Forelimb muscle (tissue), 1 donor: ENCODE results near the gene ADAMTS19. TPM values are rescaled to one million over a fixed set of nuclear protein-coding genes. Genes with fewer than 3 reads are reported as not detected.
"Not testable (repeated sequence)": the region's sequence is repeated elsewhere in the genome, so short reads cannot be mapped to it uniquely, and the experiment has no call there.

Experiments used
- DNase-seq: peaks from one replicate; pipeline ENCODE4 v3.0.0-alpha.2; 2013; ENCODE audit warnings: low read depth
- polyA plus RNA-seq: library from polyadenylated mRNA; unstranded; fragments of 120-200 nt; gene quantifications from one replicate; pipeline ENCODE4 v1.2.1, GENCODE V29; 2013; ENCODE audit not compliant: insufficient read length

ADAMTS19 gene
- polyA plus RNA-seq, 1 donor = 18.4 TPM

GRCh38 chr5:129584496-129584895 lies 124.4 kb downstream of the ADAMTS19 start:
- DNase-seq = not testable (repeated sequence)

GRCh38 chr5:129591508-129592160 lies 131.5 kb downstream of the ADAMTS19 start:
- DNase-seq = no peak

- no peak for DNase-seq
These were observed 133.4 kb downstream of the ADAMTS19 start for GRCh38 chr5:129593525-129593924.

- DNase-seq = peak; percentile 22
These were observed 141.5 kb downstream of the ADAMTS19 start for GRCh38 chr5:129601576-129601975.

- DNase-seq = no peak
These were observed 148.3 kb downstream of the ADAMTS19 start for GRCh38 chr5:129608350-129608749.

GRCh38 chr5:129609710-129610109 lies 149.6 kb downstream of the ADAMTS19 start:
- DNase-seq = no peak

GRCh38 chr5:129616517-129616916 lies 156.4 kb downstream of the ADAMTS19 start:
- peak; percentile 40 for DNase-seq

- no peak for DNase-seq
These were observed 157.1 kb downstream of the ADAMTS19 start for GRCh38 chr5:129617206-129617605.

GRCh38 chr5:129619782-129620181 lies 159.7 kb downstream of the ADAMTS19 start:
- no peak for DNase-seq

GRCh38 chr5:129622531-129622930 lies 162.4 kb downstream of the ADAMTS19 start:
- DNase-seq = no peak

- no peak for DNase-seq
These were observed 169.5 kb downstream of the ADAMTS19 start for GRCh38 chr5:129629575-129629974.

GRCh38 chr5:129630101-129630500 lies 170.0 kb downstream of the ADAMTS19 start:
- DNase-seq = no peak

GRCh38 chr5:129631961-129632360 lies 171.9 kb downstream of the ADAMTS19 start:
- DNase-seq = peak; percentile 78

- not testable (repeated sequence) for DNase-seq
These were observed 177.4 kb downstream of the ADAMTS19 start for GRCh38 chr5:129637501-129637900.

GRCh38 chr5:129639331-129639730 lies 179.2 kb downstream of the ADAMTS19 start:
- DNase-seq = no peak

GRCh38 chr5:129652349-129653056 lies 192.4 kb downstream of the ADAMTS19 start:
- no peak for DNase-seq

- no peak for DNase-seq
These were observed 192.9 kb downstream of the ADAMTS19 start for GRCh38 chr5:129653057-129653375.

- DNase-seq = no peak
These were observed 193.3 kb downstream of the ADAMTS19 start for GRCh38 chr5:129653442-129653841.

GRCh38 chr5:129656952-129657351 lies 196.9 kb downstream of the ADAMTS19 start:
- DNase-seq = no peak

- DNase-seq = no peak
These were observed 198.7 kb downstream of the ADAMTS19 start for GRCh38 chr5:129658801-129659200.

GRCh38 chr5:129661366-129662035 lies 201.4 kb downstream of the ADAMTS19 start:
- DNase-seq = no peak

- no peak for DNase-seq
These were observed 204.3 kb downstream of the ADAMTS19 start for GRCh38 chr5:129664336-129664937.
